Brain microvascular endothelial cell (primary cell): ENCODE measurements around the gene FMO3.

ENCODE experiments used
- DNase-seq: peaks from one replicate; pipeline ENCODE4 v3.0.0-alpha.2; 2020
- H3K27ac ChIP-seq: fragments of 250-450 bp; sonication (Bioruptor Pico); 2 replicates; pipeline ENCODE4 v1.5.1; 2020; ENCODE audit warnings: mild to moderate bottlenecking, moderate library complexity
- H3K27me3 ChIP-seq: fragments of 250-450 bp; sonication (Bioruptor Pico); replicated peaks from 2 replicates; pipeline ENCODE4 v1.5.1; 2020; ENCODE audit warnings: mild to moderate bottlenecking
- H3K36me3 ChIP-seq: fragments of 250-450 bp; sonication (Bioruptor Pico); replicated peaks from 2 replicates; pipeline ENCODE4 v1.5.1; 2020; ENCODE audit warnings: mild to moderate bottlenecking
- H3K4me3 ChIP-seq: 2 replicates; pipeline ENCODE4 v1.5.1; 2011; ENCODE audit warnings: low read depth, mild to moderate bottlenecking, control low read depth, low read length, moderate library complexity
- in situ Hi-C: cut with HindIII; loops from 2 replicates; pipeline ENCODE4 v1.10.0; 2017; ENCODE audit warnings: low sequenced_read_pairs, low pct_ligation_motif_present
- TF ChIP-seq, protein P1 (sequence below): IDR thresholded peaks from 2 replicates; pipeline ENCODE4 v1.5.1; 2011; ENCODE audit warnings: low read depth, mild to moderate bottlenecking, moderate library complexity, low read length, control low read depth, inconsistent platforms; ENCODE audit errors: missing control alignments

Gene FMO3

DNA sequence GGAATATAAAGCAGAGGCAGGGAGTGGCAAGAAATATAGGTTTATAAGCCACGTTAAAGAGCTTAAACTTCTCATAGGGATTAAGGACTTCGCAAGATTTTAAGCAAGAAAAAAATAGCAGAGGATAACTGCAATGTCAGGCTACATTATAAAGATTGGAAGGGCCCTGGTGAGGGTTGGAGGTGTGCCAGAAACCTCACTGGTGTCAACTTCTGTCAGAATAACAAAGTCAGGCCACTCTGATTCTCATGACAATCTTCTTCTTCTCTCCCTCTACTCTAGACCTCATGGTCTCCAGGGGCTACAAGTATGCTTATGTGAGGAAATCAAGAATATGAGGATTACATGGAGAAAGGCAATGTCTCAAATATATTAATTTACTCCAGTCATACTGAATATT lies 61.8 kb downstream of the FMO3 start:
- Histone ChIP-seq H3K4me3 (no peak overlapping the region), H3K27ac (no peak overlapping the region), H3K27me3 (no peaks in the 10 kb centered on the region), H3K36me3 (no peaks in the 10 kb centered on the region)
- TF ChIP-seq, protein P1, sequence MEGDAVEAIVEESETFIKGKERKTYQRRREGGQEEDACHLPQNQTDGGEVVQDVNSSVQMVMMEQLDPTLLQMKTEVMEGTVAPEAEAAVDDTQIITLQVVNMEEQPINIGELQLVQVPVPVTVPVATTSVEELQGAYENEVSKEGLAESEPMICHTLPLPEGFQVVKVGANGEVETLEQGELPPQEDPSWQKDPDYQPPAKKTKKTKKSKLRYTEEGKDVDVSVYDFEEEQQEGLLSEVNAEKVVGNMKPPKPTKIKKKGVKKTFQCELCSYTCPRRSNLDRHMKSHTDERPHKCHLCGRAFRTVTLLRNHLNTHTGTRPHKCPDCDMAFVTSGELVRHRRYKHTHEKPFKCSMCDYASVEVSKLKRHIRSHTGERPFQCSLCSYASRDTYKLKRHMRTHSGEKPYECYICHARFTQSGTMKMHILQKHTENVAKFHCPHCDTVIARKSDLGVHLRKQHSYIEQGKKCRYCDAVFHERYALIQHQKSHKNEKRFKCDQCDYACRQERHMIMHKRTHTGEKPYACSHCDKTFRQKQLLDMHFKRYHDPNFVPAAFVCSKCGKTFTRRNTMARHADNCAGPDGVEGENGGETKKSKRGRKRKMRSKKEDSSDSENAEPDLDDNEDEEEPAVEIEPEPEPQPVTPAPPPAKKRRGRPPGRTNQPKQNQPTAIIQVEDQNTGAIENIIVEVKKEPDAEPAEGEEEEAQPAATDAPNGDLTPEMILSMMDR: no peak
- in situ Hi-C loops: no loop called here
- no peak for DNase-seq

DNA sequence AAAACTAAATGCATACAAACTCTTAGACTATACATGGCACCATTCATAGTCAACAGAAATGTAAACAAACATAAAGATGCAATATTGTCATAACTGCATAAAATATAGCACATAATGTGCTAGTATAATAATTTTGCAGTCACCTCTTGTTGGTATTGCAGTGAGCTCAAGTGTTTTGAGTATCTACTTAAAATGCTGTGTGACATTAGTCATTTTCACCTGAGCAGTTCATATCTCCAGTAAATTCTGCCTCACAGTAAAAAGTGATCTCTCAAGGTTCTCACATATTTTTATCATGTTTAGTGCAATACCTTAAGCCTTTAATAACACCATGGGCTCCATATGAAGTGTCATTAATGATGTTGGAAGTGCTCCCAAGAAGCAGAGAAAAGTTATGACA lies 64.8 kb downstream of the FMO3 start:
- no peaks in the 10 kb centered on the region for H3K27me3 ChIP-seq
- in situ Hi-C loops: no loop called here

DNA sequence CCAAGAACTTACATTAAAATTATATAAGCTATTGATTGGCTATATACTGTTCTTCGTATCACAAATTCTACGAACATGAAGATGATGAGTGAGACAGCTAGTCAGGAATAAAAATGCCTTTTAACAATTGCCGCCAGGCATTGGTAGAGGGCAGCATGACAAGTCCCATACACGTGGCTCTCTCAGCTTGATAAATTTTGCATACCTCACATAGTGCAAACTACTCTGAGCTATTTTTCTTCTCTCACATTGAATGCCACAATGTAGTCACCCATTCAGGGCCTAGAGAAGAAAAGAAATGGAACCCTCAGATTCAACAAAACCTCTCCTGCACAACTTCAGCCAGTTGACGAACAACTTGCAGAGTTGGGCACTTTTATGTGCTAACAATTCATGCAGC lies 67.4 kb downstream of the FMO3 start:
- no peak for DNase-seq
- H3K4me3 ChIP-seq: no peak overlapping the region
- in situ Hi-C loops: no loop called here
- H3K36me3 ChIP-seq: no peaks in the 10 kb centered on the region
- no peaks in the 10 kb centered on the region for H3K27me3 ChIP-seq
- H3K27ac ChIP-seq: no peak overlapping the region
- TF ChIP-seq, protein P1: no peak

More for the DNA sequence above, 64.8 kb downstream of the FMO3 start:
- TF ChIP-seq, protein P1: no peak
- no peak overlapping the region for H3K27ac ChIP-seq
- DNase-seq: no peak
- no peaks in the 10 kb centered on the region for H3K36me3 ChIP-seq
- H3K4me3 ChIP-seq: no peak overlapping the region

DNA sequence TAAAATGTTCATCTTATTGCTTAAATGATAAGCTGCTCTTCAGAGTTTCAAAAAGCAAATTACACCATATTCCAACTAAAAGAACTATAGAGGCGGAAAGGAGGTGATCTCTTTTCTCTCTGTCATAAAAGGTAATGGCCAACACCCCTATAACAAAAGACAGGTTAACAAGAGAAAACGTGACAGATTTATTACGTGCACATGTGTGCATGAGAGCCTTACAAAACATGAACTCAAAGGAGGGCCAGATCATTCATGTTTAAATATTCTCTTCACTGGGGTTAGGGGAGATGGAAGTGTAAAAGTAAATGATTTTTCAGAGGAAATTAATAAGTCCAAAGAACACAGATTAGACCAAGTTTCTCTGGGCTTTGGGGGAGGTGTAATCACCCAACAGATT lies 67.8 kb downstream of the FMO3 start:
- H3K27ac ChIP-seq: no peak overlapping the region
- DNase-seq: no peak
- H3K4me3 ChIP-seq: no peak overlapping the region
- TF ChIP-seq, protein P1: no peak
- H3K27me3 ChIP-seq: no peaks in the 10 kb centered on the region
- in situ Hi-C loops: no loop called here
- H3K36me3 ChIP-seq: no peaks in the 10 kb centered on the region

DNA sequence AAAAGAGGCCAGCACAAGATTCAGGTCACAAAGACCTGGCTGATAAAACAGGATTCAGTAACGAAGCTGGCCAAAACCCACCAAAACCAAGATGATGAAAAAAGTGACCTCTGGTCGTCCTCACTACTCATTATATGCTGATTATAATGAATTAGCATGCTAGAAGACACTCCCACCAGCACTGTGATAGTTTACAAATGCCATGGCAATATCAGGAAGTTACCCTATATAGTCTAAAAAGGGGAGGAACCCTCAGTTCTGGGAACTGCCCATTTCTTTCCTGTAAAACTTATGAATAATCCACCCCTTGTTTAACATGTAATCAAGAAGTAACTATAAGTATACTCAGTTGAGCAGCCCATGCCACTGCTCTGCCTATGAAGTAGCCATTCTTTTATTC lies 68.4 kb downstream of the FMO3 start:
- TF ChIP-seq, protein P1: no peak
- Histone ChIP-seq H3K36me3 (no peaks in the 10 kb centered on the region), H3K4me3 (no peak overlapping the region), H3K27ac (no peak overlapping the region), H3K27me3 (no peaks in the 10 kb centered on the region)
- in situ Hi-C loops: no loop called here
- DNase-seq: no peak

DNA sequence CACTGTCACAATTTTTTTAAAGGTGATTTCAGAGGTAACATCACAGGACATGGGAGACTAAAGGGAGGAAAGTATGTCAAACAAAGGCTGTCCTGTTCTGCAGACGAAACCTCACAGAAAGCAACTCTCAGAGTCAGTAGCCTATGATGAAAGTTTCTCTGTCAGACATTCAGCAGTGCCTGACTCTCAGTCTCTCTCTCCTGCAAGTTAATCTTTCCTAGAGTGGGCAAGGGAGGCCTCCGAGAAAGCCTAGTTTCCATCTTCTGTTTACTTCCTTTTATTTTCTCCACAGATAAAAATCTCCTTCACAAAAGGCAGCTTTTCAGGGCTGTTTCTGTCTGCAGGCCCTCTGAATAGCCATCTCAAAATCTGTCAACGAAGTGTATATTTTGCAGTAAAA lies 69.5 kb downstream of the FMO3 start:
- H3K27me3 ChIP-seq: no peaks in the 10 kb centered on the region
- TF ChIP-seq, protein P1: no peak
- in situ Hi-C loops: no loop called here
- no peak overlapping the region for H3K27ac ChIP-seq
- no peak for DNase-seq
- no peaks in the 10 kb centered on the region for H3K36me3 ChIP-seq
- no peak overlapping the region for H3K4me3 ChIP-seq
